PFSK-1 (cell line): ENCODE results near the gene ITGAE.

Experiments
- POLR2AphosphoS5 ChIP-seq: IDR thresholded peaks from 2 replicates; pipeline ENCODE4 v1.6.1; 2012; ENCODE audit warnings: low read depth, mild to moderate bottlenecking, control low read depth, low read length, moderate library complexity
- TAF1 ChIP-seq: IDR thresholded peaks from 2 replicates; pipeline ENCODE4 v1.6.1; 2012; ENCODE audit warnings: low read length, control low read depth, borderline replicate concordance; ENCODE audit not compliant: insufficient read depth
- TF ChIP-seq, protein P1 (sequence below), 2 experiments: IDR thresholded peaks; 2 replicates each; pipeline versions ENCODE4 v1.6.1 to v1.8.0; 2011 to 2012; ENCODE audit warnings: low read depth in 2 of 2, low read length in 2 of 2, control low read depth in 1 of 2, inconsistent platforms in 1 of 2, mild to moderate bottlenecking in 1 of 2, moderate library complexity in 1 of 2; ENCODE audit not compliant: insufficient read depth in 1 of 2

DNA sequence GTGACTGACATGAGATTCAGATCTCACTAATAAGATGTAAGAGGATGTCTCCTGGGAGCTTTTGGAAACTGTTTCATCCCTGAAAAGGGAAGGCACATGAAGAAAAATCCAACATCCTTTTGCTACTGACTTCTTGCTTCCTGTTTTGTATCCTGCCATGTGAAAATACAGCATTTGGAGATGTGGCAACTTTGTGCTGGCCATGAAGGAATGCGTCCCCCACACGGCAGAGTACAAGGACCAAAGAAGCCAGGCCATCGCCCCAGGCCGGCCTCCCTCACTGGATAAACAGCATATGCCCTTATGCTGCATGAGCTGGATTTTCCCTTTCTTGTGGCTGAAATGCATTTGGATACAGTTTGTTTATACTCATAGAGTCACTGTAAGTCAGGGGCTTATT lies 82.8 kb downstream of the ITGAE start:
- TF ChIP-seq TAF1 (no peak), POLR2AphosphoS5 (no peak)
- TF ChIP-seq, protein P1, sequence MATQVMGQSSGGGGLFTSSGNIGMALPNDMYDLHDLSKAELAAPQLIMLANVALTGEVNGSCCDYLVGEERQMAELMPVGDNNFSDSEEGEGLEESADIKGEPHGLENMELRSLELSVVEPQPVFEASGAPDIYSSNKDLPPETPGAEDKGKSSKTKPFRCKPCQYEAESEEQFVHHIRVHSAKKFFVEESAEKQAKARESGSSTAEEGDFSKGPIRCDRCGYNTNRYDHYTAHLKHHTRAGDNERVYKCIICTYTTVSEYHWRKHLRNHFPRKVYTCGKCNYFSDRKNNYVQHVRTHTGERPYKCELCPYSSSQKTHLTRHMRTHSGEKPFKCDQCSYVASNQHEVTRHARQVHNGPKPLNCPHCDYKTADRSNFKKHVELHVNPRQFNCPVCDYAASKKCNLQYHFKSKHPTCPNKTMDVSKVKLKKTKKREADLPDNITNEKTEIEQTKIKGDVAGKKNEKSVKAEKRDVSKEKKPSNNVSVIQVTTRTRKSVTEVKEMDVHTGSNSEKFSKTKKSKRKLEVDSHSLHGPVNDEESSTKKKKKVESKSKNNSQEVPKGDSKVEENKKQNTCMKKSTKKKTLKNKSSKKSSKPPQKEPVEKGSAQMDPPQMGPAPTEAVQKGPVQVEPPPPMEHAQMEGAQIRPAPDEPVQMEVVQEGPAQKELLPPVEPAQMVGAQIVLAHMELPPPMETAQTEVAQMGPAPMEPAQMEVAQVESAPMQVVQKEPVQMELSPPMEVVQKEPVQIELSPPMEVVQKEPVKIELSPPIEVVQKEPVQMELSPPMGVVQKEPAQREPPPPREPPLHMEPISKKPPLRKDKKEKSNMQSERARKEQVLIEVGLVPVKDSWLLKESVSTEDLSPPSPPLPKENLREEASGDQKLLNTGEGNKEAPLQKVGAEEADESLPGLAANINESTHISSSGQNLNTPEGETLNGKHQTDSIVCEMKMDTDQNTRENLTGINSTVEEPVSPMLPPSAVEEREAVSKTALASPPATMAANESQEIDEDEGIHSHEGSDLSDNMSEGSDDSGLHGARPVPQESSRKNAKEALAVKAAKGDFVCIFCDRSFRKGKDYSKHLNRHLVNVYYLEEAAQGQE (IDR thresholded peaks at IDR 0.05; ENCODE audit: insufficient read depth in 1 of 2, low read depth in 2 of 2, low read length in 2 of 2) = no peak
